ENCODE measurements around the gene UBQLN4.
A peak's percentile ranks its signal among the peaks of the same experiment; 100 is the strongest.

Gene UBQLN4

GRCh38 chr1:156025876-156026275 is 27.7 kb downstream of the UBQLN4 start:
- ChIA-PET POLR2A (interaction anchor here (0.7 to 1.5 kb wide), 3 partner anchors 27 to 90 kb away, joined by 3 to 5 read pairs (median 3); partner anchors contain the start of gene ARHGEF2), CTCF (interaction anchor here (0.5 to 1.8 kb wide), 20 partner anchors 8 to 270 kb away, joined by 3 to 10 read pairs (median 3); partner anchors contain the start of gene LAMTOR2)
- Histone ChIP-seq H3K9me3 (ENCODE audit: control insufficient read depth, insufficient read depth, low read depth, low read length) (no peaks in the 10 kb centered on the region), H3K27ac (ENCODE audit: extremely low read depth, low read depth, low read length) (no peak overlapping the region), H3K36me3 (ENCODE audit: control insufficient read depth in 2 of 2, insufficient read depth in 1 of 2, low read length in 2 of 2) (no peaks in the 10 kb centered on the region), H3K4me3 (ENCODE audit: low read depth, low read length) (no peak overlapping the region), H3K4me1 (ENCODE audit: control insufficient read depth, insufficient read depth, low read length) (no peaks in the 10 kb centered on the region)
- TF ChIP-seq ZNF2 (tag by site-specific recombination; IDR thresholded peaks at IDR 0.05) (0 out of 2 replicates have a peak, but pooled peaks have one; percentile 58), ZNF501 (tag by site-specific recombination; IDR thresholded peaks at IDR 0.05) (no peak), ZNF585B (tag by site-specific recombination; IDR thresholded peaks at IDR 0.05) (no peak), ZSCAN5A (tag by site-specific recombination; IDR thresholded peaks at IDR 0.05) (no peak), ZNF777 (tag by site-specific recombination; IDR thresholded peaks at IDR 0.05; ENCODE audit: borderline replicate concordance) (no peak), ZNF561 (tag by site-specific recombination; IDR thresholded peaks at IDR 0.05; ENCODE audit: borderline replicate concordance) (no peak), ZNF394 (tag by site-specific recombination; IDR thresholded peaks at IDR 0.05; ENCODE audit: borderline replicate concordance) (no peak), BCL6B (tag by site-specific recombination; IDR thresholded peaks at IDR 0.05) (no peak), ZNF621 (tag by site-specific recombination; IDR thresholded peaks at IDR 0.05) (no peak), WT1 (tag by site-specific recombination; IDR thresholded peaks at IDR 0.05) (no peak), MEIS1 (CRISPR knock-in tag; IDR thresholded peaks at IDR 0.05; ENCODE audit: borderline replicate concordance) (no peak), TRIM28 (IDR thresholded peaks at IDR 0.05; ENCODE audit: borderline replicate concordance, low read length) (peak; percentile 75; the same call in 1 of the 2 replicates), ZNF610 (tag by site-specific recombination; IDR thresholded peaks at IDR 0.05; ENCODE audit: borderline replicate concordance) (no peak), ZNF654 (tag by site-specific recombination; IDR thresholded peaks at IDR 0.05; ENCODE audit: low read depth) (peak; percentile 41), RBAK (tag by site-specific recombination; IDR thresholded peaks at IDR 0.05) (no peak), ZNF214 (tag by site-specific recombination; IDR thresholded peaks at IDR 0.05; ENCODE audit: borderline replicate concordance) (no peak), ZNF510 (tag by site-specific recombination; IDR thresholded peaks at IDR 0.05; ENCODE audit: insufficient replicate concordance) (no peak), ZBTB48 (tag by site-specific recombination; IDR thresholded peaks at IDR 0.05) (0 out of 2 replicates have a peak, but pooled peaks have one; percentile 14), PRDM1 (tag by site-specific recombination; IDR thresholded peaks at IDR 0.05) (no peak), ZNF112 (tag by site-specific recombination; IDR thresholded peaks at IDR 0.05) (no peak), PATZ1 (tag by site-specific recombination; IDR thresholded peaks at IDR 0.05) (no peak), ZNF19 (tag by site-specific recombination; IDR thresholded peaks at IDR 0.05; ENCODE audit: low read depth) (no peak), ZBTB44 (tag by site-specific recombination; IDR thresholded peaks at IDR 0.05) (no peak), ZBTB11 (tag by site-specific recombination; conservative IDR thresholded peaks at IDR 0.05; ENCODE audit: low read depth) (0 out of 2 replicates have a peak, but pooled peaks have one; percentile 21), OVOL3 (tag by site-specific recombination; IDR thresholded peaks at IDR 0.05) (no peak), ZNF76 (tag by site-specific recombination; IDR thresholded peaks at IDR 0.05; ENCODE audit: borderline replicate concordance, low read depth) (no peak), GLIS1 (tag by site-specific recombination; IDR thresholded peaks at IDR 0.05) (0 out of 2 replicates have a peak, but pooled peaks have one; percentile 13), ZNF121 (tag by site-specific recombination; IDR thresholded peaks at IDR 0.05) (no peak), GLIS2 (tag by site-specific recombination; IDR thresholded peaks at IDR 0.05) (0 out of 2 replicates have a peak, but pooled peaks have one; percentile 14), ZNF600 (tag by site-specific recombination; IDR thresholded peaks at IDR 0.05) (peak; percentile 96)
